Spinal cord (tissue), 10 donors: ENCODE data around the gene S1PR2. TPM values are rescaled to one million over a fixed set of nuclear protein-coding genes. Genes with fewer than 3 reads are reported as not detected.

Experiments
- DNase-seq, 6 donors: peaks; one replicate each; pipeline versions ENCODE4 v3.0.0 to v3.0.0-alpha.2; 2013 to 2015; ENCODE audit warnings: low spot score in 6 of 6, low read depth in 4 of 6
- H3K27ac ChIP-seq: one replicate; pipeline ENCODE4 v1.5.1; 2013; ENCODE audit warnings: low read depth, low read length, control low read depth
- H3K27me3 ChIP-seq: one replicate; pipeline ENCODE4 v1.6.1; 2013; ENCODE audit warnings: low read length; ENCODE audit not compliant: control insufficient read depth, insufficient read depth
- H3K36me3 ChIP-seq: one replicate; pipeline ENCODE4 v1.6.1; 2013; ENCODE audit warnings: low read length; ENCODE audit not compliant: control insufficient read depth, insufficient read depth
- H3K4me1 ChIP-seq: one replicate; pipeline ENCODE4 v1.6.1; 2013; ENCODE audit warnings: low read length; ENCODE audit not compliant: control insufficient read depth, insufficient read depth
- H3K4me3 ChIP-seq: one replicate; pipeline ENCODE4 v1.5.1; 2013; ENCODE audit warnings: low read depth, low read length, control low read depth
- H3K9me3 ChIP-seq: one replicate; pipeline ENCODE4 v1.6.1; 2013; ENCODE audit warnings: low read length; ENCODE audit not compliant: control insufficient read depth, insufficient read depth
- WGBS: methylation state at CpG from one replicate; pipeline ENCODE4 v1.1.5; 2013; ENCODE audit warnings: missing lambda C conversion rate; ENCODE audit not compliant: insufficient coverage; 5-methylcytosine and 5-hydroxymethylcytosine counted together
- long read RNA-seq, 4 donors: transcript quantifications; one replicate each; lab custom pipeline, GENCODE V29; 2026
- polyA plus RNA-seq, 2 donors: library from polyadenylated mRNA; unstranded; fragments of 120-200 nt; gene quantifications; one replicate each; pipeline ENCODE4 v1.2.1, GENCODE V29; 2013; ENCODE audit not compliant: insufficient read length in 2 of 2
- total RNA-seq, 2 donors: library from RNA; depleted of rRNA in 1 of 2; stranded (reverse); fragments of 120-200 nt in 1 of 2; fragments of >200 nt in 1 of 2; gene quantifications; one replicate each; pipeline versions ENCODE4 v1.2.3 to v1.2.4, GENCODE V29; 2013 to 2014
- donor health status: healthy.

Gene S1PR2, protein sequence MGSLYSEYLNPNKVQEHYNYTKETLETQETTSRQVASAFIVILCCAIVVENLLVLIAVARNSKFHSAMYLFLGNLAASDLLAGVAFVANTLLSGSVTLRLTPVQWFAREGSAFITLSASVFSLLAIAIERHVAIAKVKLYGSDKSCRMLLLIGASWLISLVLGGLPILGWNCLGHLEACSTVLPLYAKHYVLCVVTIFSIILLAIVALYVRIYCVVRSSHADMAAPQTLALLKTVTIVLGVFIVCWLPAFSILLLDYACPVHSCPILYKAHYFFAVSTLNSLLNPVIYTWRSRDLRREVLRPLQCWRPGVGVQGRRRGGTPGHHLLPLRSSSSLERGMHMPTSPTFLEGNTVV
- total RNA-seq: 1 to 10 TPM; 4.4 to 8.2 TPM
- polyA plus RNA-seq: 1 to 10 TPM; 4.9 to 6.9 TPM
- long read RNA-seq, donor 1: 0 reads
- long read RNA-seq, donor 2: 0 reads
- long read RNA-seq, donor 3, partial matches to known transcripts: 0 of 1 reads
- long read RNA-seq, donor 3, other reads (novel, unspliced or antisense): 0 of 1 reads
- long read RNA-seq, donor 4, transcript S1PR2-201 (2 exons, 3,584 nt): major isoform, 7 of 7 reads
- long read RNA-seq, donor 4, partial matches to known transcripts: 0 of 7 reads
- long read RNA-seq, donor 4, other reads (novel, unspliced or antisense): 0 of 7 reads

DNA sequence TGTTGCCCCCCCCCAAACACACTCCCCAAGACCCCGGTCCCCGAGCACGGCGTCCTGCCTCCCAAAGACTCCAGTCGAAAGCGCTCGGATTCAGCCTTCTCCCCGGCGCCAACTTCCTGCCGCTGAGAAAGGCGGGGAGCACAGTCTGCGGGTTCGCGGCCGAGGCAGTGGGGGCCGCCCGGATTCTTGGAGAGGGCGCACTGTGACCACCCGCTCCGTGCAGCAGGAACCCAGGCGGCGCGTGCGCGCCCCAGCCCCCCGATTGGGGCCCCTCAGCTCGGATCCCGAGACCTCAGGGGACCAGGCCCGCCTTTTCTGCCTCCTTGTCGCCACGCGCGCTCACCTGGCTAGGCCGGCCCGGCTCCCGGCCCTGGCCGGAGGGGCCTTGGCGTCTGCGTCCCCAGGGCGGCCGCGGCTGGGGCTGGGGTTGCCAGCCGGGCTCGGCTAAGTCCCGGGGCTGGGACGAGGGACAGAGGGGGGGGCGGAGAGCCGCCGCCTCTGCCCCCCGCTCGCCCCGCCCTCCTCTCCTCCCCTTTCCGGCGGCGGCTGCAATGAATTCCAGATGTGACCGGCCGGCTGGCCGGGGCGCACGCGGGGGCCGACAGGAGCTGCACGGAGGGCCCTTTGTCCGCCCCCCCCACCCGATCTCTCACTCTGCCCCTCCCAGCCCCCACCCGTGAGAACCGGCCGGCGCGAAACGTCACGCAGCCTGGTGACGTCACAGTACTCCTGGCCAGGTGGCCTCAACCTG, at the start of gene S1PR2:
TSS of gene S1PR2 (minus strand) at position 471 of the 751 bp plus-strand sequence. CDS start 6,426 bp downstream, outside the sequence.
- Histone ChIP-seq H3K27me3 (no peaks in the 10 kb centered on the region), H3K4me3 (peak within 1 kb of the TSS; percentile 84), H3K4me1 (peaks cover 44% of the 10 kb centered on the region), H3K9me3 (no peaks in the 10 kb centered on the region), H3K27ac (peak within 1 kb of the TSS; percentile 86), H3K36me3 (peaks cover 6% of the 10 kb centered on the region)
- WGBS: under 1% methylated on average over 72 of the region's 73 CpGs
- DNase-seq: peak in 3 of 6 donors; percentile 48 to 83 (median 77)

DNA sequence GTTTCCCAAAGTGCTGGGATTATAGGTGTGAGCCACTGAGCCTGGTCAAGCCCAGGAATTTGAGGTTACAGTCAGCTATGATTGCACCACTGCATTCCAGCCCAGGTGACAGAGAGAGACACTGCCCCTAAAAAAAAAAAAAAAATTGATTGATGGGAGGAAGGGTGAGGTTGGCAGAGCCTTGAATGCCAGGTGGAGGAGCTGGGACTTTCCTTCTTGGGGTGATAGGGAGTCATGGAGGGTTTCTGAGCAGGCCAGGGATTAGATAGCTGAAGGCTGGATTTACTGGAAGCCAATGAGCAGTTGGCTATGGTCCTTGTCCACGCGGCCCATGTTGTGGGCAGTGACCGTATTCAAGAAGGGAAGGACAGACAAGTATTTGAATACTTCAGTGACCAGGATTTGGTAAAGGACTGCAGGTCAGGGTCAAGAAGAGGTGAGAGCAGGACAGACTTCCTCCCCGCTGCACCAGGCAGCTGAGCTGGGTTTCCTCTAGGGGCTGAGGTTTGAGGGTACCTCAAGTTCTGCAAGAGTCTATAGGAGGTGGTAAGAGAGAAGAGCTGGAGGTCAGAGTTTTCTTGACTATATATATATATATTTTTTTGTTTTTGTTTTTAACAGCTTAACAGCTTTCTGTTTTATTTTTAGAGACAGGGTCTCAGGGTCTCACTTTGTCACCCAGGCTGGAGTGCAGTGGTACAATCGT, 48.8 kb upstream of the S1PR2 start:
- Histone ChIP-seq H3K9me3 (no peaks in the 10 kb centered on the region), H3K27me3 (peaks cover 10% of the 10 kb centered on the region), H3K4me1 (no peaks in the 10 kb centered on the region), H3K36me3 (peaks cover 2% of the 10 kb centered on the region), H3K27ac (no peak overlapping the region), H3K4me3 (no peak overlapping the region)
- DNase-seq: no peak
- 87% methylated on average over 4 of the region's 5 CpGs for WGBS

DNA sequence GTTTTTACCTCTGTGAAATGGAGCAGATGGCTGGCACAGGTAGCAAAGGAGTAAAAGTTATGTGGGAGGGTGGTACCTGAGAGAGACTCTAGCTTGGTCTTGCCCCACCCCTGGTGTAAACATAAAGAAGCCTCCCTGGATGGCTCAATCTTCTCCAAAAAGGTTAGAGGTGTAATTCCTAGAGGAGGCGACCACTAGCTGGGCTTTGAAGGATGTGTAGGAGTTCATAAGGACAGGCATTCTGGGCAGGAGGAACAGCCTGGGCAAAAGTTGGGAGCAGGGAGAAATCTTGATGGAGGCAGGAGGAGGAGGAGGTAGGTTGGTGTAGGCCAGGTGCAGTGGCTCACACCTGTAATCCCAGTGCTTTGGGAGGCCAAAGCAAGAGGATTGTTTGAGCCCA, 47.8 kb upstream of the S1PR2 start:
- peaks cover 10% of the 10 kb centered on the region for H3K27me3 ChIP-seq
- no peaks in the 10 kb centered on the region for H3K4me1 ChIP-seq
- 81% methylated on average over 1 of the region's 1 CpG for WGBS
- DNase-seq: no peak
- peaks cover 1% of the 10 kb centered on the region for H3K36me3 ChIP-seq
- no peak overlapping the region for H3K27ac ChIP-seq
- H3K4me3 ChIP-seq: no peak overlapping the region
- H3K9me3 ChIP-seq: no peaks in the 10 kb centered on the region

DNA sequence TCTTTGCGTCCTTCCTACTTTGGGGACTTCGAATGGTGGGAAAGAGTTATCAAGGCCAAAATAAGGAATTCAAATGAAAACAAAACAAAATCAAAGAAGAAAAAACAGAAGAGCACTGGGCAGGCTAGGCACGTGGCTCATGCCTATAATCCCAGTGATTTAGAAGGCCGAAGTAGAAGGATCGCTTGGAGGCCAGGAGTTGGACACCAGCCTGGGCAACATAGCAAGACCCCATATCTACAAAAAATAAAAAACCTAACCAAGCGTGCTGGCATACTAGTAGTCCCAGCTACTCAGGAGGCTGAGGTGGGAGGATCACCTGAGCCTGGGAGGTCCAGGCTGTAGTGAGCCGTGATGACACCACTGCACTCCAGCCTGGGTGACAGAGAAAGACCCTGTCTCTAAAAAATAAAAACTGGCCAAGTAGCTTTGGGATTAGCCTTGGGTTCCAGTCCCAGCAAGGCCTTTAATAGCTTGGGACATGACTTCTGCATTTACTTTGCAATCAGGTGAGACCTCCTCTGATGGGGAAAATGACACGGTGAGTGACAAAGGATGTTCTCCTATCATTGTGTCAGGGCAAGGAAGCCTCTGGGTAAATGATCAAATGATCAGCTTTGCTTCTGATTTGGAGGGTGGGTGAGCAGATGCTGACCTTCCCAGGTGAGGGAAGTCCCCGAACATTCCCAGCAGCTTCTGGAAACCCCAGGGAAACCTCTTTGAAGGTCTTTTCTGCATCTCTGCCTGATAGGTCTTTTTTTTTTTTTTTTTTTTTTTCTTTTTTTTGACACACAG, 46.9 kb upstream of the S1PR2 start:
- Histone ChIP-seq H3K4me1 (no peaks in the 10 kb centered on the region), H3K9me3 (no peaks in the 10 kb centered on the region), H3K27ac (no peak overlapping the region), H3K27me3 (peaks cover 5% of the 10 kb centered on the region), H3K36me3 (no peaks in the 10 kb centered on the region), H3K4me3 (no peak overlapping the region)
- 83% methylated on average over 4 of the region's 9 CpGs for WGBS
- no peak for DNase-seq

DNA sequence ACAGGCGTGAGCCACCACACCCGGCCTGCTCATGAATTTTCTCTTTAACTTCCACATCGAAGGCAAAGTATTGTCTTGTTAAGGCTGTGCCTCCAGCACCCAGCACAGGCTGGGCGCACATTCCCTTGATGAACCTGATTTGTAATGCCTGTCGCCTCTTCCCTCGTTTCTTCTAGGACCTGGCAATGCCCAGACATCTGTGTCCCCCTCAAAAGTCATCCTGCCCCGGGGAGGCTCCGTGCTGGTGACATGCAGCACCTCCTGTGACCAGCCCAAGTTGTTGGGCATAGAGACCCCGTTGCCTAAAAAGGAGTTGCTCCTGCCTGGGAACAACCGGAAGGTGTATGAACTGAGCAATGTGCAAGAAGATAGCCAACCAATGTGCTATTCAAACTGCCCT, 43.5 kb upstream of the S1PR2 start:
- Histone ChIP-seq H3K4me1 (peaks cover 17% of the 10 kb centered on the region), H3K27me3 (peaks cover 36% of the 10 kb centered on the region), H3K27ac (no peak overlapping the region), H3K9me3 (no peaks in the 10 kb centered on the region), H3K36me3 (no peaks in the 10 kb centered on the region), H3K4me3 (no peak overlapping the region)
- no peak for DNase-seq
- WGBS: 89% methylated on average over 10 of the region's 10 CpGs

DNA sequence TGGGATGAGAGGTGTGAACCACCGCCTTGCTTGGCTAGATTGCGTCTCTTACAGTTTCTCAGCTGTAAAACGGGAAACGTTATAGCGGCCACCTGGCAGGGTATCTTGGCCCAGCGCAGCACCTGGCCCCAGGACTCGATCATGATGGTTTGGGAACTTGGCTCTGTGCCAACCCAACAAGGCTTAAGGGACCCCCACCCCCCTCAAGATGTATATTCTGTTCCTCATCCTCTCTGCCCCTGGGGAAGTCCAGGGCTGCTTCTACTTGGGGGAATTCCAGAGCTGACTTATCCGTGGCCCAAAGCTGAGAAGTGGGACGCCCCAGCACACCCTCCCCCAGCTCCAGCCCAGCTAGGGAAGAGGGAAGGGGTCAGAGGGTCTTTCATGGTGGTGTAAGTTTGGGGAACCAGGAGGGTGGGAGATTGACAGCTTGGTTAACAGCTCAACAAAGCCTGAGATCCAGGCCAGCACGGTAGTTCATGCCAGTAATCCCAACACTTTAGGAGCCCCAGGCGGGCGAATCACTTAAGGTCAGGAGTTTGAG, 40.5 kb upstream of the S1PR2 start:
- Histone ChIP-seq H3K4me1 (peaks cover 20% of the 10 kb centered on the region), H3K9me3 (no peaks in the 10 kb centered on the region), H3K36me3 (no peaks in the 10 kb centered on the region), H3K4me3 (peak overlapping the region; percentile 38), H3K27ac (no peak overlapping the region), H3K27me3 (peaks cover 47% of the 10 kb centered on the region)
- 42% methylated on average over 9 of the region's 12 CpGs for whole genome bisulfite sequencing
- no peak for DNase-seq

DNA sequence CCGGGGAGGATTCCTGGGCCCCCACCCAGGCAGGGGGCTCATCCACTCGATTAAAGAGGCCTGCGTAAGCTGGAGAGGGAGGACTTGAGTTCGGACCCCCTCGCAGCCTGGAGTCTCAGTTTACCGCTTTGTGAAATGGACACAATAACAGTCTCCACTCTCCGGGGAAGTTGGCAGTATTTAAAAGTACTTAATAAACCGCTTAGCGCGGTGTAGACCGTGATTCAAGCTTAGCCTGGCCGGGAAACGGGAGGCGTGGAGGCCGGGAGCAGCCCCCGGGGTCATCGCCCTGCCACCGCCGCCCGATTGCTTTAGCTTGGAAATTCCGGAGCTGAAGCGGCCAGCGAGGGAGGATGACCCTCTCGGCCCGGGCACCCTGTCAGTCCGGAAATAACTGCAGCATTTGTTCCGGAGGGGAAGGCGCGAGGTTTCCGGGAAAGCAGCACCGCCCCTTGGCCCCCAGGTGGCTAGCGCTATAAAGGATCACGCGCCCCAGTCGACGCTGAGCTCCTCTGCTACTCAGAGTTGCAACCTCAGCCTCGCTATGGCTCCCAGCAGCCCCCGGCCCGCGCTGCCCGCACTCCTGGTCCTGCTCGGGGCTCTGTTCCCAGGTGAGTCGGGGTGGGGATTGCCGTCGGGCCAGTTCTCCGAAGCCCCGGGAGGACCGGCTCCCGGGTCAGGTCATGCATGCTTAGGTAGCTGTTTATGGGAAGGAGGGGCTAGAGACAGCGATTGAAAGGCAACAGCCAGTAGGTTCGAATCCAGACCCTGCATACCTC, 39.7 kb upstream of the S1PR2 start, which contains the start of gene ICAM1:
TSS of gene ICAM1 (plus strand) at position 505 of the 779 bp plus-strand sequence. CDS start at position 545, 40 bp downstream.
- H3K9me3 ChIP-seq: no peaks in the 10 kb centered on the region
- peak within 1 kb of the TSS; percentile 52 for H3K27ac ChIP-seq
- 2% methylated on average over 48 of the region's 51 CpGs for WGBS
- H3K36me3 ChIP-seq: no peaks in the 10 kb centered on the region
- H3K4me3 ChIP-seq: peak within 1 kb of the TSS; percentile 38
- peaks cover 47% of the 10 kb centered on the region for H3K27me3 ChIP-seq
- DNase-seq: peak in 1 of 6 donors; percentile 56
- peaks cover 20% of the 10 kb centered on the region for H3K4me1 ChIP-seq

DNA sequence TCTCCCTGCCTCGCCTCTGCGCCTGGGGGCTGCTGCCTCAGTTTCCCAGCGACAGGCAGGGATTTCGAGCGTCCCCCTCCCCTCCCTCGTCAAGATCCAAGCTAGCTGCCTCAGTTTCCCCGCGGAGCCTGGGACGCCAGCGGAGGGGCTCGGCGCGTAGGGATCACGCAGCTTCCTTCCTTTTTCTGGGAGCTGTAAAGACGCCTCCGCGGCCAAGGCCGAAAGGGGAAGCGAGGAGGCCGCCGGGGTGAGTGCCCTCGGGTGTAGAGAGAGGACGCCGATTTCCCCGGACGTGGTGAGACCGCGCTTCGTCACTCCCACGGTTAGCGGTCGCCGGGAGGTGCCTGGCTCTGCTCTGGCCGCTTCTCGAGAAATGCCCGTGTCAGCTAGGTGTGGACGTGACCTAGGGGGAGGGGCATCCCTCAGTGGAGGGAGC, 39.1 kb upstream of the S1PR2 start:
- Histone ChIP-seq H3K36me3 (no peaks in the 10 kb centered on the region), H3K4me1 (peaks cover 20% of the 10 kb centered on the region), H3K27me3 (peaks cover 47% of the 10 kb centered on the region), H3K9me3 (no peaks in the 10 kb centered on the region), H3K27ac (peak overlapping the region; percentile 52), H3K4me3 (peak overlapping the region; percentile 38)
- 6% methylated on average over 36 of the region's 37 CpGs for WGBS
- DNase-seq: peak in 1 of 6 donors; percentile 25
